Lower lobe of right lung (tissue), 2 donors: ENCODE results near the gene ARHGAP28. TPM values are rescaled to one million over a fixed set of nuclear protein-coding genes. Genes with fewer than 3 reads are reported as not detected.

Experiments used
- ATAC-seq, 2 donors: fragments of 200-7000 bp; cut with Tn5 transposase; one replicate each; pipeline ENCODE4 v1.9.1; 2020 to 2022; ENCODE audit warnings: mild to moderate bottlenecking in 2 of 2, moderate library complexity in 2 of 2
- DNase-seq: peaks from one replicate; pipeline ENCODE4 v3.0.0-alpha.2; 2020
- H3K27ac ChIP-seq: fragments of 200-600 bp; one replicate; pipeline ENCODE4 v1.8.0; 2022
- H3K27me3 ChIP-seq: fragments of 200-600 bp; one replicate; pipeline ENCODE4 v1.8.0; 2022; ENCODE audit warnings: low read depth
- H3K36me3 ChIP-seq: fragments of 200-600 bp; one replicate; pipeline ENCODE4 v1.8.0; 2022; ENCODE audit warnings: mild to moderate bottlenecking
- H3K4me1 ChIP-seq: fragments of 200-600 bp; one replicate; pipeline ENCODE4 v1.8.0; 2022
- H3K4me3 ChIP-seq: fragments of 200-600 bp; one replicate; pipeline ENCODE4 v1.8.0; 2022; ENCODE audit warnings: mild to moderate bottlenecking
- H3K9me3 ChIP-seq: fragments of 200-600 bp; one replicate; pipeline ENCODE4 v1.8.0; 2022
- intact Hi-C: fragments of 100-400 bp; cut with DNase I; formaldehyde crosslinking; loops from one replicate; pipeline ENCODE4 v1.11.0; 2022
- total RNA-seq: library from RNA; stranded (reverse); fragmentation: NEBNext Ultra II Directional; extraction: Animal tissue kit (Norgen Biotek cat#: 25700); gene quantifications from one replicate; pipeline ENCODE4 v1.2.1, GENCODE V29; 2021
- TF ChIP-seq, protein P1 (sequence below): fragments of 200-600 bp; IDR thresholded peaks from one replicate; pipeline ENCODE4 v1.8.0; 2022; ENCODE audit warnings: antibody characterized with exemption, mild to moderate bottlenecking
- donor health status: DM: no; HTN: yes; CAD: no; lungs with severe emphysema.

Gene ARHGAP28
- total RNA-seq, 1 donor from 2014 or later = 13.1 TPM

- ATAC-seq (no peak), DNase-seq (no peak)
- Histone ChIP-seq H3K9me3 (no peaks in the 10 kb centered on the region), H3K27me3 (no peaks in the 10 kb centered on the region), H3K36me3 (no peaks in the 10 kb centered on the region), H3K4me3 (no peak overlapping the region), H3K27ac (no peak overlapping the region), H3K4me1 (no peaks in the 10 kb centered on the region)
- TF ChIP-seq, protein P1, sequence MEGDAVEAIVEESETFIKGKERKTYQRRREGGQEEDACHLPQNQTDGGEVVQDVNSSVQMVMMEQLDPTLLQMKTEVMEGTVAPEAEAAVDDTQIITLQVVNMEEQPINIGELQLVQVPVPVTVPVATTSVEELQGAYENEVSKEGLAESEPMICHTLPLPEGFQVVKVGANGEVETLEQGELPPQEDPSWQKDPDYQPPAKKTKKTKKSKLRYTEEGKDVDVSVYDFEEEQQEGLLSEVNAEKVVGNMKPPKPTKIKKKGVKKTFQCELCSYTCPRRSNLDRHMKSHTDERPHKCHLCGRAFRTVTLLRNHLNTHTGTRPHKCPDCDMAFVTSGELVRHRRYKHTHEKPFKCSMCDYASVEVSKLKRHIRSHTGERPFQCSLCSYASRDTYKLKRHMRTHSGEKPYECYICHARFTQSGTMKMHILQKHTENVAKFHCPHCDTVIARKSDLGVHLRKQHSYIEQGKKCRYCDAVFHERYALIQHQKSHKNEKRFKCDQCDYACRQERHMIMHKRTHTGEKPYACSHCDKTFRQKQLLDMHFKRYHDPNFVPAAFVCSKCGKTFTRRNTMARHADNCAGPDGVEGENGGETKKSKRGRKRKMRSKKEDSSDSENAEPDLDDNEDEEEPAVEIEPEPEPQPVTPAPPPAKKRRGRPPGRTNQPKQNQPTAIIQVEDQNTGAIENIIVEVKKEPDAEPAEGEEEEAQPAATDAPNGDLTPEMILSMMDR = no peak
- intact Hi-C loops = no loop called here
Observed at GRCh38 chr18:6955304-6955703, 225.8 kb downstream of the ARHGAP28 start.

DNA sequence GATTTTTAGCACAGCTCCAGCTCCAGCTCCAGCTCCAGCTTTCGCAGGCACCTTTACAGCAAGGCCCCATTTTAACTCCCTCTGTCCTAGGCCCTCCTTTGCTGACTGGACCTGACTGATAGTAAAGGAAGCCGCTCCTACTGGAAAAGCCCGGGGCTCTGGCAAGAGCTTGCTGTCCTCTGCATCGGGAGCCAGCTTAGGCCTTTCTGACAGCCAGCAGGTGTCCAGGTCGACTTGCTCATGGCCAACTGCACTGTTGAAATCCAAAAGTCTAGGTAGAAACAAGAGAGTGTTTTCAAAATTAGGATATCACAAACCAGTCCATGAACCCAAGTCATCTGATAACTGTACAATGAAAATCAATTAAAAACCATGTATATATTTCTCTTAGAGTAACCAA is 227.0 kb downstream of the ARHGAP28 start:
- no peak for ATAC-seq
- Histone ChIP-seq H3K36me3 (no peaks in the 10 kb centered on the region), H3K9me3 (no peaks in the 10 kb centered on the region), H3K4me3 (no peak overlapping the region), H3K27me3 (no peaks in the 10 kb centered on the region), H3K27ac (no peak overlapping the region), H3K4me1 (no peaks in the 10 kb centered on the region)
- DNase-seq = no peak
- TF ChIP-seq, protein P1 = no peak
- intact Hi-C loops = no loop called here

DNA sequence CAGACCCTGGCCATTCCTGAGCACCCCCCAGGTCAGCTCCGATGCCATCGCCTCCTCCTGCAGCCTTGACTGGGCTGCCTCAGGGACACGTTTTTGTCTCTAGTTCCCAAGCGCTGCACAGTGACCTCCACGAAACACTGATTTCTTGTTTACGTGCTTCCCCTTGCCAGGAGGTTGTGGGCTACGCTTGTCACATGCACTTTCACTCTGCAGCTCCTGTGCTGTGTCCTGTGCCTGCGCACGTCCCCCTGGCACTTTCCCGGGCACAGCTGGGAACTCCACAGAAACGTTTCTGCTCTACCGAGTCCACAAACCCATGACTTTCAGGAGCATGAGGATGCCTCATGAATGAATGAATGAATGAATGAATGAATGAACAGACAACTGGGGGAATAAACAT is 227.5 kb downstream of the ARHGAP28 start:
- intact Hi-C loops = no loop called here
- Histone ChIP-seq H3K4me1 (no peaks in the 10 kb centered on the region), H3K9me3 (no peaks in the 10 kb centered on the region), H3K36me3 (no peaks in the 10 kb centered on the region), H3K27me3 (no peaks in the 10 kb centered on the region), H3K4me3 (no peak overlapping the region), H3K27ac (no peak overlapping the region)
- TF ChIP-seq, protein P1 = no peak
- DNase-seq (no peak), ATAC-seq (no peak)

GRCh38 chr18:6959110-6959509 is 229.6 kb downstream of the ARHGAP28 start:
- DNase-seq (no peak), ATAC-seq (no peak)
- H3K36me3 ChIP-seq = no peaks in the 10 kb centered on the region
- no peaks in the 10 kb centered on the region for H3K27me3 ChIP-seq
- H3K4me3 ChIP-seq = no peak overlapping the region
- no peaks in the 10 kb centered on the region for H3K9me3 ChIP-seq
- no peak overlapping the region for H3K27ac ChIP-seq
- H3K4me1 ChIP-seq = no peaks in the 10 kb centered on the region
- TF ChIP-seq, protein P1 = no peak
- intact Hi-C loops = no loop called here

GRCh38 chr18:6960124-6960523 is 230.6 kb downstream of the ARHGAP28 start:
- ATAC-seq (no peak), DNase-seq (no peak)
- Histone ChIP-seq H3K9me3 (no peaks in the 10 kb centered on the region), H3K4me1 (no peaks in the 10 kb centered on the region), H3K36me3 (no peaks in the 10 kb centered on the region), H3K27me3 (no peaks in the 10 kb centered on the region), H3K4me3 (no peak overlapping the region), H3K27ac (no peak overlapping the region)
- intact Hi-C loops = no loop called here
- TF ChIP-seq, protein P1 = no peak

- intact Hi-C loops = no loop called here
- ATAC-seq = no peak
- Histone ChIP-seq H3K4me3 (no peak overlapping the region), H3K9me3 (no peaks in the 10 kb centered on the region), H3K27ac (no peak overlapping the region), H3K27me3 (no peaks in the 10 kb centered on the region), H3K36me3 (no peaks in the 10 kb centered on the region), H3K4me1 (no peaks in the 10 kb centered on the region)
- TF ChIP-seq, protein P1 = no peak
- DNase-seq = no peak
Observed at GRCh38 chr18:6960656-6961055, 231.1 kb downstream of the ARHGAP28 start.
